MM.1S (cell line): ENCODE results near the gene TARBP2.

Experiments
- EZH2 ChIP-seq: fragments of 300-600 bp; sonication (generic); optimal IDR thresholded peaks from 2 replicates; pipeline ENCODE3; 2017; ENCODE audit warnings: low read depth, mild to moderate bottlenecking, antibody characterized with exemption, low read length, mixed read lengths
- EZH2phosphoT487 ChIP-seq: fragments of 300-600 bp; sonication (generic); IDR thresholded peaks from 2 replicates; pipeline ENCODE4 v1.6.1; 2018; ENCODE audit warnings: antibody characterized with exemption, low read length
- TF ChIP-seq, protein P1 (sequence below): fragments of 300-600 bp; sonication (generic); IDR thresholded peaks from 2 replicates; pipeline ENCODE4 v1.5.1; 2016; ENCODE audit warnings: antibody characterized with exemption, low read length, mixed read lengths

DNA sequence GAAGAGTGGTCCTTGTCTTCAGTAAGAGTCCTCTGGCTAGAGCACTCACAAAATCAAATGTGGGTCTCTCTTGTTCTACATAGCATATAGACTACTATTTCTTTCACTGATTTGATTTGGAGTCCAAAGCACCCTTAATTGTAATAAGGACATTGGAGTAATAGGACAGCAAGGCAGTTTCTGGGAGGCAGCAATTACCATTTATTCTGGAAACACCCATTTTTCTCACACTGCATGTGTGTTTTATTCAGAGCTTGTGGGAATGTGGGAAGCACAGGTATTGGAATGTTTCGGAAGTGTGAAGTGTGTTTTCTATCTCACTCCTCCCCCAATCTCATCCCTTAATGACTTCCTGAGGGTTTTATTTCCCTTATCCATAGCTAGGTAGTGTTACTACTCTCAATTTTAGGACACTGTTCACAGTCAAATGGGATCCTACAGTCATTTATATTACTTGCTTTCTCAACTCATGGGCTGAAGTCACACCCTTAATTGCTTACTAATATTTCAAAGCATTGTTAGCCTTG, 29.0 kb upstream of the TARBP2 start:
- TF ChIP-seq, protein P1, sequence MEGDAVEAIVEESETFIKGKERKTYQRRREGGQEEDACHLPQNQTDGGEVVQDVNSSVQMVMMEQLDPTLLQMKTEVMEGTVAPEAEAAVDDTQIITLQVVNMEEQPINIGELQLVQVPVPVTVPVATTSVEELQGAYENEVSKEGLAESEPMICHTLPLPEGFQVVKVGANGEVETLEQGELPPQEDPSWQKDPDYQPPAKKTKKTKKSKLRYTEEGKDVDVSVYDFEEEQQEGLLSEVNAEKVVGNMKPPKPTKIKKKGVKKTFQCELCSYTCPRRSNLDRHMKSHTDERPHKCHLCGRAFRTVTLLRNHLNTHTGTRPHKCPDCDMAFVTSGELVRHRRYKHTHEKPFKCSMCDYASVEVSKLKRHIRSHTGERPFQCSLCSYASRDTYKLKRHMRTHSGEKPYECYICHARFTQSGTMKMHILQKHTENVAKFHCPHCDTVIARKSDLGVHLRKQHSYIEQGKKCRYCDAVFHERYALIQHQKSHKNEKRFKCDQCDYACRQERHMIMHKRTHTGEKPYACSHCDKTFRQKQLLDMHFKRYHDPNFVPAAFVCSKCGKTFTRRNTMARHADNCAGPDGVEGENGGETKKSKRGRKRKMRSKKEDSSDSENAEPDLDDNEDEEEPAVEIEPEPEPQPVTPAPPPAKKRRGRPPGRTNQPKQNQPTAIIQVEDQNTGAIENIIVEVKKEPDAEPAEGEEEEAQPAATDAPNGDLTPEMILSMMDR: no peak
- no peak for TF ChIP-seq EZH2
- TF ChIP-seq EZH2phosphoT487: no peak
